GM19463 (cell line): ENCODE measurements around the gene EFNA1.

Experiments
- ATAC-seq: cut with Tn5 transposase; IDR thresholded peaks from one replicate; pipeline ENCODE4 v1.9.1; 2021; ENCODE audit warnings: mild to moderate bottlenecking, moderate library complexity; ENCODE audit not compliant: unreplicated experiment

Gene EFNA1

GRCh38 chr1:155173478-155174323, 46.0 kb downstream of the EFNA1 start, which contains the start of gene TRIM46:
TRIM46 (plus strand) TSS chr1:155173849; CDS start chr1:155173967, 118 bp downstream.
- ATAC-seq: no peak

DNA sequence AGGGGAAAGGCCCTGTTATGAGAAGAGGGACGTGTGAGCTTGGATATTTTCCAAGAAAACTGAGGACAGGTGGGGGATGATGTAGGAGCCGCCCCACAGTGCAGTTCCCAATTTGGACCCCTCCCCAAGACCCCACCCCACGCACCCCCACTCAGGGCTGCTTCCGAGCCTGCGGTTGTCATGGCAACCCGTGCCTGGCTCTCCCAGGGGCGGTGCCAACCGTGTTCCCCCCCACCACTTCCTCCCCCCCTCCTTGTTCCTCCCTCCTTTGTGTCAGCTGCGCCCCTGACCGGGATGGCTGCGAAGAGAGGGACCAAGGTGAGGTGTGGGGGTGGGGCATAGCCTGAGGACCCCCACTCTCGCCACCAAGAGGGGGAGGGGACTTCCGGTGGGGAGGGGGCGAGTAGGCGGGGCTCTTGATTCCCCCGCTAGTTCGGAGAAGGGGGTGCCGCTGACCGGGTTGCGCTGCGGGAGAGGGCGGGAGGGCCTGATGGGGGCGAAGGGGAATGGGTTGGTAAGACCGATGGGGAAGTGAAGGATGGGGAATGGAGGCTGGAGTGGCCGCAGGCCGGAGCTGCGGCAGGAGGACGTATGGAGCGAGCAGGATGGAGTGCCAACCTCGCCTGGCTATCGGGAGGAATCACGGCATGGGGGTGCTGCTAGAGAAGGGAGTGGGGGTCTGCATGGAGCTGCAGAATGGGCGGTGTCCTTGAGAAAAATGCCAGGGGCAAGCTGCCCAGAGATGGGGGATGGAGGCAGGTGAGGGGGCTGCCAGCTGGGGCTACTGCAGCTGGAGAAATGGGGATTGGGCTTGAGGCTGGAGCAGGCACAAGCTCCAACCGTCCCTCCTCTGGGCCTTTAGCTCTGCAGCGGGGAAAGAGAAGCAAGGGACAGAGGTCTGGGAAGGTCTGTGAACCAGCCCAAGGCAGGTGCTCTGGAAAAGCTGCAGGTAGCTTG, 46.9 kb downstream of the EFNA1 start:
- ATAC-seq: no peak

GRCh38 chr1:155175281-155175926, 47.7 kb downstream of the EFNA1 start:
- no peak for ATAC-seq

DNA sequence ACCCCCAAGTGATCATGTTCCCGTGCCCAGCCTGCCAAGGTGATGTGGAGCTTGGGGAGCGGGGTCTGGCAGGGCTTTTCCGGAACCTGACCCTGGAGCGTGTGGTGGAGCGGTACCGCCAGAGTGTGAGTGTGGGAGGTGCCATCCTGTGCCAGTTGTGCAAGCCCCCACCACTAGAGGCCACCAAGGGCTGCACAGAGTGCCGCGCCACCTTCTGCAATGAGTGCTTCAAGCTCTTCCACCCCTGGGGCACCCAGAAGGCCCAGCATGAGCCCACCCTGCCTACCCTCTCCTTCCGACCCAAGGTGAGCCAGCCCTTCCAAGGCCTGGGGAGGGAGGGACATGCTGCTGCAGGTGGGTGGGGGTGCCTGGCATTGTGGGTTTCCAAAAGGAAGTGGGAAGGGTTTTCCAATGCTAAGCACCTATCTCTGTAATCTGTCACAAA, 48.3 kb downstream of the EFNA1 start:
- ATAC-seq: no peak

- ATAC-seq: no peak
Observed at GRCh38 chr1:155176544-155177071, 48.9 kb downstream of the EFNA1 start.

DNA sequence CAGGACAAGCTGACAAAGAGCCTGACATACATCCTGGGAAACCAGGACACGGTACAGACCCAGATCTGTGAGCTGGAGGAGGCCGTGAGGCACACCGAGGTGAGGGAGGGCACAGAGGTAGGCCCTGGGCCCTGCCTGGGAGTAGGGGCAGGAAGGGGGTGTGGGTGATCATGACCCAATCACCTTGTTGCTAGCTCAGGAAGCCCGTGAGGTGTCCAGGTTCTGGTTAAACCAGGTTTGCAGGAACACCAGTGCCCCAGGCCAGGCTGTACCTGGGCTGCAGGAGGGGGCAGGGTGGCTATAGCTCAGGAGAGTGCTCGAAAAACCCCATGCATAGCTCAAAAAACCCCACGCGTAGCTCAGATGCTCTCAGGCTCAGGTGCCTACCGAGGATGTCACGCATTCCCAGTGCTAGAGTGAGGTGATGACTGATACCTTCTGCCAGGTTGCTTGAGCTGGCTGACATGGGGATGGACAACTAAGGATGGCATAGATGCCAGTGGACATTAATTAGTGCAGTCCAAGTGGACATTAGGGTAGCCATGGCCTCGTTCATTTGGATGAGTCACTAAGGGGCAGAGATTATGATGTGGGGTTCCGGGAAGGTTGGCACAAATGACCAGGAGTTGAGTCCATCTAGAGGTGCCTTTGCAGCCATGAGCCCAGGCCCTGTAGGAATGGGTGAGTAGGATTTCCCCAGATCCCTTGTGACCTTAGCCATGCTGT, 49.7 kb downstream of the EFNA1 start:
- no peak for ATAC-seq

GRCh38 chr1:155177918-155178281, 50.2 kb downstream of the EFNA1 start:
- ATAC-seq: no peak

- ATAC-seq: no peak
Observed at GRCh38 chr1:155178441-155179111, 50.9 kb downstream of the EFNA1 start.

- no peak for ATAC-seq
Observed at GRCh38 chr1:155179112-155180031, 51.7 kb downstream of the EFNA1 start.

GRCh38 chr1:155181371-155182051, 53.8 kb downstream of the EFNA1 start:
- no peak for ATAC-seq

GRCh38 chr1:155182052-155182550, 54.4 kb downstream of the EFNA1 start:
- no peak for ATAC-seq

- ATAC-seq: no peak
Observed at GRCh38 chr1:155183775-155184221, 56.1 kb downstream of the EFNA1 start.

- ATAC-seq: no peak
Observed at GRCh38 chr1:155184351-155184811, 56.7 kb downstream of the EFNA1 start.
